Stimulated activated CD4-positive, alpha-beta T cell treated with anti-CD3 and anti-CD28 coated beads, TNF-alpha, amount 100 ng/mL, for 48 hours (primary cell): ENCODE results near the gene SERP2.
"Not testable (repeated sequence)": the region's sequence is repeated elsewhere in the genome, so short reads cannot be mapped to it uniquely, and the experiment has no call there.

Experiments
- DNase-seq, 3 donors: peaks; one replicate each; pipeline ENCODE4 v3.0.0-alpha.2; 2020; ENCODE audit warnings: low read depth in 3 of 3

The SERP2 gene

GRCh38 chr13:44373601-44374347 lies at the start of gene SERP2:
SERP2 (plus strand) TSS chr13:44373824; CDS start chr13:44374026, 202 bp downstream.
- DNase-seq: no peak

- no peak for DNase-seq
Measured at GRCh38 chr13:44326961-44327360, 46.7 kb upstream of the SERP2 start.

GRCh38 chr13:44329041-44329440 lies 44.6 kb upstream of the SERP2 start:
- not testable (repeated sequence) for DNase-seq

GRCh38 chr13:44329909-44330545 lies 43.6 kb upstream of the SERP2 start:
- no peak for DNase-seq

- DNase-seq: no peak
Measured at GRCh38 chr13:44331446-44331845, 42.2 kb upstream of the SERP2 start.

GRCh38 chr13:44331912-44332851 lies 41.4 kb upstream of the SERP2 start:
- DNase-seq: no peak

GRCh38 chr13:44333950-44334655 lies 39.5 kb upstream of the SERP2 start:
- DNase-seq: no peak

GRCh38 chr13:44334751-44335150 lies 38.9 kb upstream of the SERP2 start:
- no peak for DNase-seq

- no peak for DNase-seq
Measured at GRCh38 chr13:44336934-44337333, 36.7 kb upstream of the SERP2 start.

GRCh38 chr13:44337581-44337980 lies 36.0 kb upstream of the SERP2 start:
- DNase-seq: no peak

GRCh38 chr13:44340508-44340907 lies 33.1 kb upstream of the SERP2 start:
- no peak for DNase-seq

- no peak for DNase-seq
Measured at GRCh38 chr13:44342741-44343140, 30.9 kb upstream of the SERP2 start.

GRCh38 chr13:44346534-44346933 lies 27.1 kb upstream of the SERP2 start:
- no peak for DNase-seq

GRCh38 chr13:44347301-44347700 lies 26.3 kb upstream of the SERP2 start:
- no peak for DNase-seq

- DNase-seq: no peak
Measured at GRCh38 chr13:44347949-44348348, 25.7 kb upstream of the SERP2 start.

GRCh38 chr13:44350775-44351504 lies 22.7 kb upstream of the SERP2 start:
- DNase-seq: no peak

- no peak for DNase-seq
Measured at GRCh38 chr13:44351505-44351854, 22.1 kb upstream of the SERP2 start.

- no peak for DNase-seq
Measured at GRCh38 chr13:44352202-44352601, 21.4 kb upstream of the SERP2 start.

- no peak for DNase-seq
Measured at GRCh38 chr13:44352671-44353070, 21.0 kb upstream of the SERP2 start.

- no peak for DNase-seq
Measured at GRCh38 chr13:44354331-44354730, 19.3 kb upstream of the SERP2 start.

- no peak for DNase-seq
Measured at GRCh38 chr13:44354884-44355283, 18.7 kb upstream of the SERP2 start.
